DOHH2 (cell line): ENCODE data around the gene CDKAL1.

Source experiments
- CTCF ChIP-seq: fragments of 200-600 bp; sonication (generic); IDR thresholded peaks from one replicate; pipeline ENCODE4 v1.5.1; 2014; ENCODE audit warnings: antibody characterized with exemption, mild to moderate bottlenecking, low read depth, low read length; ENCODE audit not compliant: poor library complexity, severe bottlenecking
- EZH2phosphoT487 ChIP-seq: fragments of 200-600 bp; sonication (generic); IDR thresholded peaks from 2 replicates; pipeline ENCODE4 v1.6.1; 2017; ENCODE audit warnings: borderline replicate concordance, mild to moderate bottlenecking, antibody characterized with exemption, low read length, moderate library complexity, mixed read lengths

- TF ChIP-seq CTCF = no peak
- TF ChIP-seq EZH2phosphoT487 = no peak
These were observed 274.7 kb downstream of the CDKAL1 start for GRCh38 chr6:20808924-20809323.
